Measurements from ENCODE around the gene GRN.
A peak's percentile ranks its signal among the peaks of the same experiment; 100 is the strongest.

Gene GRN

DNA sequence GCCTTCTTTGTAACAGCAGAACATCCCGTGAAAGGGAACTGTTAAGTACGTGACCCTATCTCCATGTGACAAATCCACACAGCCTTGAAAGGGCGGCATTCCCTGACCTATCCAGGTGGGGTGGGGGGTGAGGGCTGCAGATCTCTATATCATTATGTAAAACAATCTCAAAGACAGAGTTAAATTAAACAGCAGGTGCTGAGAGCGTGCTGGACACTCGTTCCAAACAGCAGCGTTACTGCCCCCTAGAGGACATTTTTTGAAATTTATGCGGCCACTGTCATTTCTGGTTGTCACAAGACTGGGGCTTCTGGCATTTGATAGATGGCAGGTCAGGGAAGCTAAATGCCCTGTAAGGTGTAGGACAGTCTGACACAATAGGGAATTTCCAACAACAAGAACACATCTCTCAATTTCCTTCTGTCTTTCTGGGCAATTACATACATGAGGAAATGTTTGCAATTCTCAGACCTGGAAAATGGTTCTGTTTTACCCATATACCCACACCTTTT lies 13.8 kb upstream of the GRN start:
- Histone ChIP-seq H3K4me1 (0 out of 2 replicates have a peak, but pooled peaks cover 3% of the 10 kb centered on the region), H3K4me3 (ENCODE audit: low read depth, low read length) (no peak overlapping the region), H3K27me3 (no peaks in the 10 kb centered on the region), H3K9me3 (no peaks in the 10 kb centered on the region), H3K36me3 (no peaks in the 10 kb centered on the region)
- DNase-seq, result peak; percentile 81
- TF ChIP-seq, protein P1, sequence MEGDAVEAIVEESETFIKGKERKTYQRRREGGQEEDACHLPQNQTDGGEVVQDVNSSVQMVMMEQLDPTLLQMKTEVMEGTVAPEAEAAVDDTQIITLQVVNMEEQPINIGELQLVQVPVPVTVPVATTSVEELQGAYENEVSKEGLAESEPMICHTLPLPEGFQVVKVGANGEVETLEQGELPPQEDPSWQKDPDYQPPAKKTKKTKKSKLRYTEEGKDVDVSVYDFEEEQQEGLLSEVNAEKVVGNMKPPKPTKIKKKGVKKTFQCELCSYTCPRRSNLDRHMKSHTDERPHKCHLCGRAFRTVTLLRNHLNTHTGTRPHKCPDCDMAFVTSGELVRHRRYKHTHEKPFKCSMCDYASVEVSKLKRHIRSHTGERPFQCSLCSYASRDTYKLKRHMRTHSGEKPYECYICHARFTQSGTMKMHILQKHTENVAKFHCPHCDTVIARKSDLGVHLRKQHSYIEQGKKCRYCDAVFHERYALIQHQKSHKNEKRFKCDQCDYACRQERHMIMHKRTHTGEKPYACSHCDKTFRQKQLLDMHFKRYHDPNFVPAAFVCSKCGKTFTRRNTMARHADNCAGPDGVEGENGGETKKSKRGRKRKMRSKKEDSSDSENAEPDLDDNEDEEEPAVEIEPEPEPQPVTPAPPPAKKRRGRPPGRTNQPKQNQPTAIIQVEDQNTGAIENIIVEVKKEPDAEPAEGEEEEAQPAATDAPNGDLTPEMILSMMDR (IDR thresholded peaks at IDR 0.05; ENCODE audit: low read depth, low read length), result peak; percentile 88

DNA sequence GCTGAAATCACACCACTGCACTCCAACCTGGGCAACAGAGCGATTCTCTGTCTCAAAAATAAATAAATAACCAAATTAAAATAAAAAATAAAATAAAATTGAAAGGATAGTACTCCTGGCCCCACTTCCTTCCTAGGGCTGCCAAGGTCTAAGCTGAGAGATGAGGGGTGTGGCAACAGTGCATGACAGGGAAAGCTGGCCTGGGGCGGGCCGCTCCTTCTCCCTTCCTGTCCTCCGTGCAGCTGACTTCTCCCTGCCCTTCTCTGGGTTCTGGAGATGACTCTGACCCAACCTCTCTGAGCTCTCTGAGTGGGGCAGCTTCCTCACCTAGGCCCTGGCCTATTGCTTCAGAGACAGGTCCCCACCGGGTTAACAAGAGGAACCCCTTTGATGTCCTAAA lies 11.7 kb upstream of the GRN start:
- no peaks in the 10 kb centered on the region for H3K27me3 ChIP-seq
- H3K4me1 ChIP-seq, result 0 out of 2 replicates have a peak, but pooled peaks cover 3% of the 10 kb centered on the region
- TF ChIP-seq, protein P1 (IDR thresholded peaks at IDR 0.05; ENCODE audit: low read depth, low read length), result no peak
- H3K9me3 ChIP-seq, result no peaks in the 10 kb centered on the region
- H3K36me3 ChIP-seq, result no peaks in the 10 kb centered on the region
- no peak for DNase-seq
- H3K4me3 ChIP-seq (ENCODE audit: low read depth, low read length), result no peak overlapping the region

DNA sequence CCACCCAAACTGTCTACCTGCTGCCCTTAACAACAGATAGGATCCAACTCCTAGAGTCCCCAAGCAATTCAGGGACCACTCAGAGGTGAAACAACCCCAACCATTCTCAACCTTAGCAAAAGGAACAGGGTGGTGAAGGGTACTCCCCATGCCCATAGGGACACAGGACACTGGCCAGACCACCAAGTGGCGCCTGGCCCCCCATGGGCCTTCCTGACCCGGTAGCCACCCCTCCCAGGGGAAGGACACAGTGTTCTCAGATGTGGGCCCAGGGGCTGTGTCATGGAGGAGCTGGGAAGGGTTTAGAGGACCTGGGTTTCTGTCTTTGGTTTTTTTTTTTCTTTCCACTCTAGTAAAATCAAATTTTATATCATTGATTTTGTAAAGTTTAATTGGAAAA lies 10.8 kb upstream of the GRN start:
- DNase-seq, result no peak
- H3K9me3 ChIP-seq, result no peaks in the 10 kb centered on the region
- TF ChIP-seq, protein P1 (IDR thresholded peaks at IDR 0.05; ENCODE audit: low read depth, low read length), result no peak
- H3K4me3 ChIP-seq (ENCODE audit: low read depth, low read length), result no peak overlapping the region
- H3K27me3 ChIP-seq, result no peaks in the 10 kb centered on the region
- H3K36me3 ChIP-seq, result no peaks in the 10 kb centered on the region
- 0 out of 2 replicates have a peak, but pooled peaks cover 3% of the 10 kb centered on the region for H3K4me1 ChIP-seq

DNA sequence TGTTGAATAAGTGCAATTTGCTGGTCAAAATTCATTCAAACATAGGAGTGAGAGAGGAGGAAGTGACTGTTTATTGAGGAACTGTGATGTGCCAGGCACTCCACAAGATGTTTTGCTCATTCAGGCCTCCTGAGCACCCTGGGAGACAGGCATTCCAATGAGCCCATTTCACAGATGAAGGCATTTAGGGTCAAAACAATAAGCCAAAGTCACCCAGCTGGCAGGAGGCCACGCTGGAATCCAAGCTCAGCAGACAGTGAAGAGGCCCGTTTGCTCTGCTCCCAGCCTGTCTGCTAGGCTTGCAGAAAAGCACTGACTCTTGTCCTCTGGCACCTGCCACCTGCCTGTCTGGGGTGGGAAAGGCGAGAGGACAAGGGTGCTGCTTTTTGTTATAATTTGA lies 10.4 kb upstream of the GRN start:
- DNase-seq, result no peak
- Histone ChIP-seq H3K4me3 (ENCODE audit: low read depth, low read length) (no peak overlapping the region), H3K4me1 (0 out of 2 replicates have a peak, but pooled peaks cover 3% of the 10 kb centered on the region), H3K36me3 (no peaks in the 10 kb centered on the region), H3K27me3 (no peaks in the 10 kb centered on the region), H3K9me3 (no peaks in the 10 kb centered on the region)
- TF ChIP-seq, protein P1 (IDR thresholded peaks at IDR 0.05; ENCODE audit: low read depth, low read length), result no peak

DNA sequence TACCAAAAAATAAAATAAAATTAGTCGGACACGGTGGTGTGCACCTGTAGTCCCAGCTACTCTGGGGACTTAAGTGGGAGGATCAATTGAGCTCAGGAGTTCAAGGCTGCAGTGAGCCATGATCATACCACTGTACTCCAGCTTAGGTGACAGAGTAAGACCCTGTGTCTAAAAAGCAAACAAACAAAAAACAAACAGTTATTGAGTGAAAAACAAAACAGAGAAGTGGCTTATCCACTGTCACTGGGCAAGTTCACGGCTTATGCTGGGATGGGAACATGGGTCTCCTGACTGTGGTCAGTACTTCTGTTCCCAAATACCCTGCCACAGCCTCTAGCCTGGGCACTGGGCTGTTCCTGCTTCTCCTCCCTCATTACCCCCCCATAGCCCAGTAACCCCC lies 9.5 kb upstream of the GRN start:
- no peak for DNase-seq
- H3K36me3 ChIP-seq, result no peaks in the 10 kb centered on the region
- 0 out of 2 replicates have a peak, but pooled peaks cover 3% of the 10 kb centered on the region for H3K4me1 ChIP-seq
- no peaks in the 10 kb centered on the region for H3K27me3 ChIP-seq
- TF ChIP-seq, protein P1 (IDR thresholded peaks at IDR 0.05; ENCODE audit: low read depth, low read length), result no peak
- H3K4me3 ChIP-seq (ENCODE audit: low read depth, low read length), result no peak overlapping the region
- no peaks in the 10 kb centered on the region for H3K9me3 ChIP-seq

DNA sequence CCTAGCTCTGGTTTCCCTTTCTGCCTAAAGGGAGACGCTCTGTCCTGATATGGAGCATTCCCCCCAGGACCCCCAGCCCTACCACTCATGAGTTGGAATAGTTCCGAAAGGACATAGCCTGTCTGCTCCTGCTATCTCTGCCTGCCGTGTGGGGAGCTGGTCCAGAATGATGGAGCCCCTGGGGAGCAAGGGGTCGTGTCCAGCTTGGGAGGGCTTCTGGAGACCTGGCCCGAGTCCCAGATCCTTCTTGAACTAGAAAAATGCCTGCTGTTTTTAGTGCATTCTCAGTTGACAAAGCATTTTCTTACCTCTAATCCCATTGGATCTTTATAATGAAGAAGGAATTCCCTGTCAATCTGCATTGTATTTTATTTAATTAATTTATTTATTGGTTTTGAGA lies 9.1 kb upstream of the GRN start:
- no peak for DNase-seq
- Histone ChIP-seq H3K27me3 (no peaks in the 10 kb centered on the region), H3K4me1 (0 out of 2 replicates have a peak, but pooled peaks cover 2% of the 10 kb centered on the region), H3K9me3 (no peaks in the 10 kb centered on the region), H3K4me3 (ENCODE audit: low read depth, low read length) (no peak overlapping the region), H3K36me3 (no peaks in the 10 kb centered on the region)
- TF ChIP-seq, protein P1 (IDR thresholded peaks at IDR 0.05; ENCODE audit: low read depth, low read length), result no peak

Measured in BE2C (cell line).